Posterior vena cava (tissue), 2 donors: ENCODE results near the gene APOL2. TPM values are rescaled to one million over a fixed set of nuclear protein-coding genes. Genes with fewer than 3 reads are reported as not detected.
A peak's percentile ranks its signal among the peaks of the same experiment; 100 is the strongest.
"Not testable (repeated sequence)": the region's sequence is repeated elsewhere in the genome, so short reads cannot be mapped to it uniquely, and the experiment has no call there.

Experiments used
- DNase-seq: peaks from one replicate; pipeline ENCODE4 v3.0.0-alpha.2; 2020; ENCODE audit warnings: low spot score
- intact Hi-C, 2 donors: fragments of 100-400 bp; cut with DNase I; formaldehyde crosslinking; loops; one replicate each; pipeline versions ENCODE4 v1.14.1 to v1.14.2; 2022 to 2023
- total RNA-seq, 2 donors: library from RNA; stranded (reverse); fragmentation: NEBNext Ultra II Directional; extraction: Animal tissue kit (Norgen Biotek cat#: 25700); gene quantifications; one replicate each; pipeline ENCODE4 v1.2.1, GENCODE V29; 2021
- donor health status: DM: yes; HTN: yes; CAD: no.
- donor health status: DM: yes; HTN: yes; CAD: no.

The APOL2 gene
- total RNA-seq, 2 donors from 2014 or later = 50.5 to 54.4 TPM

DNA sequence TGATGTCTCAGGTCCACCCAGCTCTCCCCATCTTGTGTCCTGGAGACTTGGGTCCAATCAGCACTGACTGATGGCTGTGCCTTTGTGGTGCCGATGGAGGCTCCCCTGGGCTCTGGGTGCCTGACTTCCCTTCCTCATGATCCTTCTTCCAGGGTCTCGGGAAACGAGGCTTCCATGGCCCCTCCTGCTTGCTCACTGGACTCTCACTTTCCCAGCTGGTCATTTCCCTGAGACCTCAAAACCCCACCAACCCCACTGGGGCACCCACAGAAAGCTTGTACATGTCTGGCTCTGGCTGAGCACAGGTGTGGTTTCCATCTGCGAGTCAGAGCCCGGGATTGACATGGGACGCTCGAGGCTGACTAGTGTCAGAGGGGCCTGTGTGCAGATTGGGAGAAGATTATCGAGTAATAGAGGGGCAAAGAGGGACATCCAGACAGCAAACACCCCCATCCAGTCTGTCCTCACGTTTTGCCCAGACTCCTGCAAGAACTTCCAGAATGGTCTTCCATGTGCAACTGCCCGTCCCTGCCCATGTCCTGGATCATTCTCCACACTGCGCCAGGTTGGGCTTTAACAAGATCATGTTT lies 28.7 kb upstream of the APOL2 start:
- DNase-seq = peak; percentile 74
- intact Hi-C loops = no loop called here

- peak; percentile 57 for DNase-seq
- intact Hi-C loops = no loop called here
Observed at GRCh38 chr22:36267058-36267457, 27.7 kb upstream of the APOL2 start.

- intact Hi-C loops = not testable (repeated sequence)
- peak; percentile 69 for DNase-seq
Observed at GRCh38 chr22:36263886-36264664, 24.7 kb upstream of the APOL2 start.

- DNase-seq, intact Hi-C loops: not testable (repeated sequence)
Observed at GRCh38 chr22:36263216-36263673, 23.9 kb upstream of the APOL2 start.

- intact Hi-C loops = not testable (repeated sequence)
- peak; percentile 72 for DNase-seq
Observed at GRCh38 chr22:36262307-36262706, 23.0 kb upstream of the APOL2 start.

DNA sequence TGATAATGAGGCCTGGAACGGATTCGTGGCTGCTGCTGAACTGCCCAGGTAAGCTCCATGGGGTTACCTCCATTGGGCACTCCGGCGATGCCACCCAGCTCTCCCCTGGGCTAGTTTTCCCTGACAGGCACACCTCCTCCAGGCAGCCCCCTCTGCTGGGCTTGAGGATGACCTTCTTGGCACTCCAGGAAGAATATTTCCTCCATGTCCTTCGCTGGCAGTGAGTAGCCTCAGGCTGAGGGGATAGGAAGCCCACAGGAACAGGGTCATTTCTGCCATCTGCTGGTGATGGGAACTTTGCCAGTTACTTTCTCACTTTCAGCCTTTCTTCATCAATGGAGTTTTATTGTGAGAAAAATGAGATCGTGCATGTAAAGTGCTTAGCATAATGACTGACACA lies 22.3 kb upstream of the APOL2 start:
- intact Hi-C loops = not testable (repeated sequence)
- peak; percentile 44 for DNase-seq

- intact Hi-C loops = no loop called here
- no peak for DNase-seq
Observed at GRCh38 chr22:36259615-36260300, 20.4 kb upstream of the APOL2 start.

- intact Hi-C loops = no loop called here
- peak; percentile 80 for DNase-seq
Observed at GRCh38 chr22:36258701-36259614, 19.6 kb upstream of the APOL2 start.

GRCh38 chr22:36257948-36258670 lies 18.8 kb upstream of the APOL2 start:
- peak; percentile 46 for DNase-seq
- intact Hi-C loops = no loop called here

DNA sequence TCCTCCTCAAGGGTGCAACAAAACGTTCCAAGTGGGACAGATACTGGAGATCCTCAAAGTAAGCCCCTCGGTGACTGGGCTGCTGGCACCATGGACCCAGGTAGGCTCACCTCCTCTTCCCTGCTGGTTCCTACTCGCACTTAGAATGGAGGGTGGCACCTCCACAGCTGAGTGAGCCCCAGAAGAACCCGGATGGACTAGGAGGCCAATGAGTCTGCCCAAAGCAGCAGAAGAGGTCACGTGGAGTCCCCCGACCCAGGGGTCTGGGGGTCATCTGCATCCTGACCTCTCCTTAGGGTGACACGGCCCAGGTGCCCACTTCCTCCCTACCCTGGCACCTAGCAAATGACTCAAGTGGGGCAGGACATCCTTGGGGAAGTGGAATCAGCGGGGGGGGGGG lies 18.0 kb upstream of the APOL2 start:
- intact Hi-C loops = no loop called here
- peak; percentile 44 for DNase-seq

DNA sequence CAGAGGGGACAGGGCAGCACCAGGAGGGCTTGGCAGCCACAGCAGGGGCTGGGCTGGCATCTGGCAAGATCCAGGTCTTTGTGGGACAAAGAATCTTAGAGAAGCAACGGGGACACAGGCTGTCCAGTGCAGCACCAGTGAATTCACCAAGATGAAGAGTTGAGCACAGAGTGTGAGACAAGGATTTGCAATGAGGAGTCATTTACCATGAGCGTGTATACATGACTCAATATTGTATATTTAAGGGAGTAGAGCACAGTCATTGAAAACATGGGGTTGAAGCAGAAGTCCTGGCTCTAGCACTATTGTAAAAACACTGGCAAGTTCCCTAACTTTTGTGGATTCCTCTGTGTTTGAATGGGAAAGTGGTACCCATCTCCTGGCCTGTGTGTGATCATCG lies 17.2 kb upstream of the APOL2 start:
- intact Hi-C loops = no loop called here
- no peak for DNase-seq

DNA sequence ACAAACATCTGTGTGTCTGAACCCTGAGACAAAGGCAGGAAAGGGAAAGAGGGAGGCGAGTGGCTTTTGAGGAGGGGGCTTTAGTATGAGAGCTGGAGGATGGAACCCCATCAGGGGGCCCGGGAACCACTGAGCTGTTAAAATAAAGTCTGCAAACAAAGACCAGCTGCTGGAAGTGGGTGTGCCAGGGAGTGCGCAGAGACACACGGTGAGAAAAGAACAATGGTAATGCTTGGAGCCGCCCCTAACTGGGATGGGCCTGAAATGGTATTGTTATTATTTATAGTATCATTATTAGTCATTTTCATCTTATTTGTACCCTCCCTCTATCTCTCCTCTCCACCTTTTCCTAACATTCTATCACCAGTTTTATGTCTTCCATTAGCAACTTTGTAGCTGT lies 16.2 kb upstream of the APOL2 start:
- DNase-seq, intact Hi-C loops: not testable (repeated sequence)

DNA sequence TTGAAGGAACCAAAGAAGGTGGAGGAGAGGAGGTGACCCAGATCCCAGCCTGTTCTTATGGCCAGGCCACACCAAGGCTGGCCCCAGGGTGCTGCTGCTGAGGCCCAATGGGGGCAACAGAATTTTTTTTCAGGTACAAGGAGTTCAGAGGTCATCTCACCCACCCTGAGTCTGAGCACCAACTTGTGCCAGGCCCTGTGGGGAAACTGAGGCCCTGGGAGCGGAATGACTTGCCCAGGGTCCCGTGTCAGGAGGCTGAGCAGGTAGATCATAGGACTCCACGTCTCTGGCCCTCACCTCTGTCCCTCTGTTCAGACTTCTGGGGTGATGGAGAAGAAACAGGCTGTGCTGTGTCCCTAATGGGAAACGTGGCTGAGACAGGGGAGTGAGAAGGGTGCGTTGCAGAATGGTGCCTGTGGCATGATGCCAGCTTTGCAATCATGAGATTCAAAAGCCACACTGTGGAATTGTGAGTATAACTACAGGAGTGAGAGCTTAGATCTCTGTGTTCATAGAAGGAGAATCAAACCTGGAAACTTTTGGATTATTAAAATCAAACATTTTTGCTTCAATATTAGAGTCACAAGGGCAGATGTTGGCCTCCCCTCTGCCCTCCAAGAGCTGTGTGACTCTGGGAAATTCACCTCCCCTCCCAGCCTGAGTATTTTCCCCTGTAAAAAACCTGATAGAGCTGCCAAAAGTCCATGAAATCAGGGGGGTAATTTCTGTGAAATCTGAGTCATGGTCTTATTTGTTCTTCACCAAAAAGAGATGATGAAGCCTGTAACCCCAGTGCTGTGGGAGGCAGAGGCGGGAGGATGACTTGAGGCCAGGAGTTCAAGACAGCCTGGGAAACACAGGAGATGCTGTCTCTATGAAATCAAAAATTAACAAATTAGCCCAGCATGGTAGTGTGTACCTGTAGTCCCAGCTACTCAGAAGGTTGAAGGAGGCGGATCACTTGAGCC lies 14.5 kb upstream of the APOL2 start:
- intact Hi-C loops = no loop called here
- DNase-seq = peak; percentile 74

GRCh38 chr22:36252754-36253522 lies 13.6 kb upstream of the APOL2 start, which contains the start of gene APOL1:
TSS of gene APOL1 (plus strand) at chr22:36253133. CDS start at chr22:36254956, 1,823 bp downstream.
- peak; percentile 79 for DNase-seq
- intact Hi-C loops = no loop called here

DNA sequence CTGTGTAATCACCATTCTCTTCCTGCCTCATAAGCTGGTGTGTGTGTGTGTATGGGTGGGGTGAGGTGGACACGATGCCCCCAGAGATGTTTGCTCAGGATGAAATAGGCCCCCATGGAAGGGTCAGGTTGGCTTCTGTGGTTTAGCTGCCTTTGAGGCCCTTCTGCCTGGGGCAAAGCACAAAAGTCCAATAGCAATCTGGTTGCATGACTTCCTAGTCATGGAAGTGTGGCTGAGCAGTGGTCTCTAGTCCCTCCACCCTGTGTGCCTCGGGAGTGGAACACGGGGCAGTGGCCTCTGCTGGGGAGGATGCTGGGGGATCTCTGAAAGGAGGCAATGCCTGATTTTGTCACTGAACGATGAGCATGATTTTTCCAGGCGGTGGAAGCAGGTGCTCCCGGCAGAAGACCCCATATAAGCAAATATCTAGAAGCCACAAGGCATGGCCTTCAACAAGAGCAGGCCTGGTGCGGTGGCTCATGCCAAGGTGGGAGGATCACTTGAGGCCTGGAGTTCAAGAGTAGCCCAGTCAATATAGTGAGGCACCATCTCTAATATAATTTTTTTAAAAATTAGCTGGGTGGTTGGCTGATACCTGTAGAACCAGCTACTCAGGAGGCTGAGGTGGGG lies 12.8 kb upstream of the APOL2 start:
- DNase-seq, intact Hi-C loops: not testable (repeated sequence)

- DNase-seq = peak; percentile 53
- intact Hi-C loops = not testable (repeated sequence)
Observed at GRCh38 chr22:36250292-36250960, 11.1 kb upstream of the APOL2 start.
